Esophagus squamous epithelium (tissue), 5 donors: ENCODE measurements around the gene OGG1. TPM values are rescaled to one million over a fixed set of nuclear protein-coding genes. Genes with fewer than 3 reads are reported as not detected.

Experiments
- DNase-seq: peaks from one replicate; lab custom pipeline; 2025; lab: John Stamatoyannopoulos, UW
- H3K27ac ChIP-seq, 4 donors: fragments of 200-600 bp; sonication (generic); one replicate each; pipeline ENCODE4 v1.5.1; 2016 to 2019; ENCODE audit warnings: mild to moderate bottlenecking in 1 of 4
- H3K27me3 ChIP-seq, 4 donors: fragments of 200-600 bp; sonication (generic); 1 replicate in 3 of 4; 2 replicates in 1 of 4; pipeline versions ENCODE4 v1.5.1 to v1.6.0; 2017 to 2021; ENCODE audit warnings: antibody characterized with exemption in 1 of 4
- H3K36me3 ChIP-seq, 3 donors: fragments of 200-600 bp; sonication (generic); one replicate each; pipeline ENCODE4 v1.5.1; 2016 to 2019
- H3K4me1 ChIP-seq, 3 donors: fragments of 200-600 bp; sonication (generic); one replicate each; pipeline ENCODE4 v1.5.1; 2017 to 2019
- H3K4me3 ChIP-seq, 4 donors: fragments of 200-600 bp; sonication (generic); 1 replicate in 3 of 4; 2 replicates in 1 of 4; pipeline ENCODE4 v1.5.1; 2016 to 2019; ENCODE audit warnings: mild to moderate bottlenecking in 2 of 4, moderate library complexity in 1 of 4
- H3K9me3 ChIP-seq, 3 donors: fragments of 200-600 bp; sonication (generic); one replicate each; pipeline ENCODE4 v1.5.1; 2016 to 2019
- POLR2A ChIP-seq, 4 donors: fragments of 450-650 bp; IDR thresholded peaks; one replicate each; pipeline ENCODE4 v1.6.1; 2017; ENCODE audit warnings: antibody characterized with exemption in 4 of 4, mild to moderate bottlenecking in 4 of 4, moderate library complexity in 3 of 4
- WGBS, 2 donors: methylation state at CpG; one replicate each; pipeline ENCODE4 v1.1.5; 2018; 5-methylcytosine and 5-hydroxymethylcytosine counted together
- intact Hi-C: fragments of 100-400 bp; cut with DNase I; formaldehyde crosslinking; loops from one replicate; pipeline ENCODE4 v1.15.0; 2022
- total RNA-seq, 4 donors: library from RNA; depleted of rRNA; stranded (reverse); fragments of >200 nt; gene quantifications; one replicate each; pipeline ENCODE4 v1.1.0, GENCODE V29; 2016
- TF ChIP-seq, protein P1 (sequence below), 6 experiments: fragments of 450-650 bp in 4 of 6; fragments of 200-600 bp in 2 of 6; sonication (generic) in 2 of 6; IDR thresholded peaks; one replicate each; pipeline ENCODE4 v1.5.1; 2016 to 2019; ENCODE audit warnings: antibody characterized with exemption in 6 of 6, mild to moderate bottlenecking in 4 of 6, moderate library complexity in 4 of 6
- donor health status: DM: yes; HTN: yes; CAD: no.

OGG1 gene
- total RNA-seq, 4 donors from 2014 or later: 9.5 to 20.6 (median 10.5) TPM

DNA sequence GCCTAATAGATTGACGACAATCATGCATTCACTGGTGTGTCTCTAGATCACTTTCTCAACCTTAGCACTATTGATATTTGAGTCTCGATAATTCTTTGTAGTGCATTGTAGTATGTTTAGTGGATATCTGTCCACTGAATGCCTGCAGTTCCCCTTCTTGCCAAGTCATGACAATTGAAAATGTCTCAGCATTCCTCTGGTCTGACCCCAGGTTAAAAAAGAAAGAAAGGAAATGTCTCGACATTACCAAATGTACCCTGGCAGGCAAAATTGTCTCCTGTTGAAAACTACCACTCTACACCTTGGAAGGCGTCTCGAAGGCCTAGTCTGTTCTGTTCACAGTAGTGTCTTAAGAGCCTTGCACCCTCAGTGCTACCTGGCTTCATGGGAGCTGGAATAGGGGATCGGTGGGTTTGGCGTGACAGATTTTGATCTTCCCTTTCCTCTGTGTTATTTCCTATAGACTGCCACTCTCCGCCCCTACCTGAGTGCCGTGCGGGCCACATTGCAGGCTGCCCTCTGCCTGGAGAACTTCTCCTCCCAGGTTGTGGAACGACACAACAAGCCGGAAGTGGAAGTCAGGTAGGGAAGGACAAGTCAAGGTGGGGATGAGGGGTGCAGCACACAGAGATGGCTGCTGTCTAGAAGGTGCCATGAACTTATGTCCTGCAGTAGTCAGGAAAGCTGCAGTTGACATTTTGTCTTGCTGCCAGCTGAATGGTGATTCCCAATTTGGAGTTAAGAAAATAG lies 47.6 kb downstream of the OGG1 start:
- 93 to 94% methylated on average over 10 to 11 of the region's 12 CpGs for WGBS, 2 donors
- DNase-seq: no peak
- H3K36me3 ChIP-seq: peaks cover 27 to 80% (median 49%) of the 10 kb centered on the region in 3 donors

DNA sequence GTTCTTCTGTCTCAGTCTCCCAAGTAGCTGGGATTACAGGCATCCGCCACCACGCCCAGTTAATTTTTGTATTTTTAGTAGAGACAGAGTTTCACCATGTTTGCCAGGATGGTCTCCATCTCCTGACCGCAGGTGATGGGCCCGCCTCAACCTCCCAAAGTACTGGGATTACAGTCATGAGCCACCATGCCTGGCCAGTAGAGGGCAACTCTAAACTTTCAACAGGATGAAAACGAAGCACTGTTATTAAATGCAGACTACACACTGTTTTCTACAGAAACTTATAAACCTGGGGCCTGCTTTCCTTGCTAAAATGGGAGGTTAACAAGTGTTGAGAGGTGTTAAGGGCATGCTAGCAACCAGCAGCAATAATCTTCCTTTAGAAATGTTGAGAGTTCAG lies 50.8 kb downstream of the OGG1 start:
- Histone ChIP-seq H3K36me3 (peaks cover 43 to 98% (median 75%) of the 10 kb centered on the region in 3 donors), H3K9me3 (no peaks in the 10 kb centered on the region), H3K27me3 (no peaks in the 10 kb centered on the region), H3K27ac (no peak overlapping the region), H3K4me1 (peaks cover 0 to 10% (median 1%) of the 10 kb centered on the region in 3 donors), H3K4me3 (no peak overlapping the region)
- TF ChIP-seq, protein P1, sequence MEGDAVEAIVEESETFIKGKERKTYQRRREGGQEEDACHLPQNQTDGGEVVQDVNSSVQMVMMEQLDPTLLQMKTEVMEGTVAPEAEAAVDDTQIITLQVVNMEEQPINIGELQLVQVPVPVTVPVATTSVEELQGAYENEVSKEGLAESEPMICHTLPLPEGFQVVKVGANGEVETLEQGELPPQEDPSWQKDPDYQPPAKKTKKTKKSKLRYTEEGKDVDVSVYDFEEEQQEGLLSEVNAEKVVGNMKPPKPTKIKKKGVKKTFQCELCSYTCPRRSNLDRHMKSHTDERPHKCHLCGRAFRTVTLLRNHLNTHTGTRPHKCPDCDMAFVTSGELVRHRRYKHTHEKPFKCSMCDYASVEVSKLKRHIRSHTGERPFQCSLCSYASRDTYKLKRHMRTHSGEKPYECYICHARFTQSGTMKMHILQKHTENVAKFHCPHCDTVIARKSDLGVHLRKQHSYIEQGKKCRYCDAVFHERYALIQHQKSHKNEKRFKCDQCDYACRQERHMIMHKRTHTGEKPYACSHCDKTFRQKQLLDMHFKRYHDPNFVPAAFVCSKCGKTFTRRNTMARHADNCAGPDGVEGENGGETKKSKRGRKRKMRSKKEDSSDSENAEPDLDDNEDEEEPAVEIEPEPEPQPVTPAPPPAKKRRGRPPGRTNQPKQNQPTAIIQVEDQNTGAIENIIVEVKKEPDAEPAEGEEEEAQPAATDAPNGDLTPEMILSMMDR (IDR thresholded peaks at IDR 0.05): peak in 1 of 6 experiments; percentile 34
- TF ChIP-seq POLR2A (IDR thresholded peaks at IDR 0.05): no peak
- DNase-seq: no peak
- WGBS, 2 donors: 63 to 90% methylated on average over 1 to 5 of the region's 5 CpGs
- intact Hi-C loops: no loop called here

More for the DNA sequence above, 47.6 kb downstream of the OGG1 start:
- Histone ChIP-seq H3K9me3 (no peaks in the 10 kb centered on the region), H3K27me3 (no peaks in the 10 kb centered on the region), H3K4me1 (peaks cover 9 to 32% (median 14%) of the 10 kb centered on the region in 3 donors), H3K4me3 (no peak overlapping the region), H3K27ac (no peak overlapping the region)
- no peak for TF ChIP-seq POLR2A (IDR thresholded peaks at IDR 0.05)
- TF ChIP-seq, protein P1 (IDR thresholded peaks at IDR 0.05): no peak
- intact Hi-C loops: no loop called here

GRCh38 chr3:9803494-9803893 lies 53.7 kb downstream of the OGG1 start:
- Histone ChIP-seq H3K4me3 (no peak overlapping the region), H3K27me3 (no peaks in the 10 kb centered on the region), H3K9me3 (no peaks in the 10 kb centered on the region), H3K27ac (no peak overlapping the region), H3K36me3 (peaks cover 42 to 94% (median 77%) of the 10 kb centered on the region in 3 donors), H3K4me1 (peaks cover 0 to 3% (median 0%) of the 10 kb centered on the region in 3 donors)
- DNase-seq: no peak
- WGBS, 2 donors: 90 to 100% methylated on average over 1 of the region's 1 CpG
- TF ChIP-seq POLR2A (IDR thresholded peaks at IDR 0.05): no peak
- TF ChIP-seq, protein P1 (IDR thresholded peaks at IDR 0.05): no peak
- intact Hi-C loops: no loop called here

DNA sequence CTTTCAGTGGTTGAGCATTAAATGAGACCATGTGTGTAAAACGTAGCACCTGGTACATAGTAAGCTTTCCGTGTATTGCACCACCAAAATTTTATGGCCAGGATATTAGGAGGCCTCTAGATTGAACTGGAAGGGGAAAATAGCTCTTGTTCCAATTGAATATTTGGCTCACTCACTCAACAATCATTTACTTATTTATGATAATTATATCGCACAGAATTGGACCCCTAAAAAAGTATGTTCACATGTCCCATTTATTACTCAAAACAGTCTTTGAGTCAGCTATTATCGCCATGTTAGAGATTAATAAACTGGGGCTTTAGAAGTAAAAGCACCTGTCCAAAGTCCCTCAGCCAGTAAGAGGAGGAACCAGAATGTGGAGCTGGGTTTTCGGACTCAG lies 55.2 kb downstream of the OGG1 start:
- no peak for TF ChIP-seq POLR2A (IDR thresholded peaks at IDR 0.05)
- TF ChIP-seq, protein P1 (IDR thresholded peaks at IDR 0.05): no peak
- no peak for DNase-seq
- H3K4me1 ChIP-seq: peaks cover 6 to 14% (median 7%) of the 10 kb centered on the region in 3 donors
- no peak overlapping the region for H3K27ac ChIP-seq
- H3K9me3 ChIP-seq: no peaks in the 10 kb centered on the region
- 88 to 99% methylated on average over 4 to 5 of the region's 5 CpGs for WGBS, 2 donors
- no peaks in the 10 kb centered on the region for H3K27me3 ChIP-seq
- H3K36me3 ChIP-seq: peaks cover 39 to 79% (median 62%) of the 10 kb centered on the region in 3 donors
- no peak overlapping the region for H3K4me3 ChIP-seq
- intact Hi-C loops: no loop called here

- intact Hi-C loops: no loop called here
- Histone ChIP-seq H3K27me3 (no peaks in the 10 kb centered on the region), H3K9me3 (no peaks in the 10 kb centered on the region), H3K4me3 (no peak overlapping the region), H3K27ac (no peak overlapping the region), H3K36me3 (peaks cover 32 to 68% (median 51%) of the 10 kb centered on the region in 3 donors), H3K4me1 (peaks cover 14 to 24% (median 17%) of the 10 kb centered on the region in 3 donors)
- TF ChIP-seq, protein P1 (IDR thresholded peaks at IDR 0.05): no peak
- TF ChIP-seq POLR2A (IDR thresholded peaks at IDR 0.05): no peak
- no peak for DNase-seq
- 72 to 79% methylated on average over 2 to 7 of the region's 12 CpGs for WGBS, 2 donors
These were observed 56.4 kb downstream of the OGG1 start for GRCh38 chr3:9806137-9806536.
